GM12872 (cell line): Measurements from ENCODE around the gene PTGER1.
A peak's percentile ranks its signal among the peaks of the same experiment; 100 is the strongest.

ENCODE experiments used
- TF ChIP-seq, protein P1 (sequence below): IDR thresholded peaks from 3 replicates; pipeline ENCODE4 v1.5.1; 2011; ENCODE audit warnings: low read depth, mild to moderate bottlenecking, low read length, moderate library complexity; ENCODE audit not compliant: insufficient read depth

PTGER1 gene

DNA sequence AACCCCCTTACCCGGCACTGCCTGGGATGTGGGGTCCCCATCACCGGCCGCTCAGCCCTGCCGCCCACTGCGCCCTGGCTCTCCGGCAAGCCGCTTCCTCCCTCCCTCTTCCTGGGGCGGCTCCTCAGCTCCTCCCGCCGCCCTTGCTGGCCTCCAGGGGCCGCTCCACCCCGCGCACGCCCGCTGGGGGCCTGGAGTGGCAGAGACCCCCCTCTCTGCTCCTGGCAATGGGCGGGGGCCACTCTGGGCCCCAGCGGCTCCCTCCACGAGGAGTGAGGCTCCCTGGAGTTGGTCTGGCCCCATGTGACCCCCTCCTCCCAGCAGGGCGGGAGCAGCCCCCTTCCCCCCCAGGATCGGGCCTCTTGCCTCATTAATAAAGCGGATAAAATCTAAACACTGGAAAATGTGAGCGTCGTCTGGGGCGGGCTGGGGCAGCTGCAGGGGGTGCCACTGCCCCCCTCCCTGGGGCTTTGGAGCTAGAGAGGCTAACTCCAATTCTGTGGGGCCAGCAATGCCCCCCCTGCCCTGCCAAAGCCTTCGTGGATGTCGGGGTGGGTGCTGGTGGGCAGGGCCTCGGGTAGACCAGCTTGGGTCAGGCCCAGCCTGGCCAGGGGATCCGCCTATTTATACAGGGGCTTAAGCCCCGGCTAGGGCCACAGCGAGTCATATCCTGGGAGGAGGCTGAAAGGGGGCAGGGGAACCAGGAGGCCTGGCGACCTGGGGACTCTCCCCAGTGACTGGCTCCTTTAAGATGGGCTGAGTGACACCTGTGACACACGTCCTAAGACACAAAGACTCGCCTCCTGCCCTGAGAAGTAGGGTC lies at the start of gene PTGER1:
Gene PTGER1, minus strand, starts transcription at position 104 of the 823 bp plus-strand sequence. CDS start 1,034 bp downstream, outside the sequence.
- TF ChIP-seq, protein P1, sequence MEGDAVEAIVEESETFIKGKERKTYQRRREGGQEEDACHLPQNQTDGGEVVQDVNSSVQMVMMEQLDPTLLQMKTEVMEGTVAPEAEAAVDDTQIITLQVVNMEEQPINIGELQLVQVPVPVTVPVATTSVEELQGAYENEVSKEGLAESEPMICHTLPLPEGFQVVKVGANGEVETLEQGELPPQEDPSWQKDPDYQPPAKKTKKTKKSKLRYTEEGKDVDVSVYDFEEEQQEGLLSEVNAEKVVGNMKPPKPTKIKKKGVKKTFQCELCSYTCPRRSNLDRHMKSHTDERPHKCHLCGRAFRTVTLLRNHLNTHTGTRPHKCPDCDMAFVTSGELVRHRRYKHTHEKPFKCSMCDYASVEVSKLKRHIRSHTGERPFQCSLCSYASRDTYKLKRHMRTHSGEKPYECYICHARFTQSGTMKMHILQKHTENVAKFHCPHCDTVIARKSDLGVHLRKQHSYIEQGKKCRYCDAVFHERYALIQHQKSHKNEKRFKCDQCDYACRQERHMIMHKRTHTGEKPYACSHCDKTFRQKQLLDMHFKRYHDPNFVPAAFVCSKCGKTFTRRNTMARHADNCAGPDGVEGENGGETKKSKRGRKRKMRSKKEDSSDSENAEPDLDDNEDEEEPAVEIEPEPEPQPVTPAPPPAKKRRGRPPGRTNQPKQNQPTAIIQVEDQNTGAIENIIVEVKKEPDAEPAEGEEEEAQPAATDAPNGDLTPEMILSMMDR = peak; percentile 30; the same call in 1 of the 3 replicates

- TF ChIP-seq, protein P1 = no peak
Observed at GRCh38 chr19:14520543-14520942, 45.4 kb upstream of the PTGER1 start.

GRCh38 chr19:14519860-14520407 lies 44.8 kb upstream of the PTGER1 start:
- TF ChIP-seq, protein P1 = no peak

DNA sequence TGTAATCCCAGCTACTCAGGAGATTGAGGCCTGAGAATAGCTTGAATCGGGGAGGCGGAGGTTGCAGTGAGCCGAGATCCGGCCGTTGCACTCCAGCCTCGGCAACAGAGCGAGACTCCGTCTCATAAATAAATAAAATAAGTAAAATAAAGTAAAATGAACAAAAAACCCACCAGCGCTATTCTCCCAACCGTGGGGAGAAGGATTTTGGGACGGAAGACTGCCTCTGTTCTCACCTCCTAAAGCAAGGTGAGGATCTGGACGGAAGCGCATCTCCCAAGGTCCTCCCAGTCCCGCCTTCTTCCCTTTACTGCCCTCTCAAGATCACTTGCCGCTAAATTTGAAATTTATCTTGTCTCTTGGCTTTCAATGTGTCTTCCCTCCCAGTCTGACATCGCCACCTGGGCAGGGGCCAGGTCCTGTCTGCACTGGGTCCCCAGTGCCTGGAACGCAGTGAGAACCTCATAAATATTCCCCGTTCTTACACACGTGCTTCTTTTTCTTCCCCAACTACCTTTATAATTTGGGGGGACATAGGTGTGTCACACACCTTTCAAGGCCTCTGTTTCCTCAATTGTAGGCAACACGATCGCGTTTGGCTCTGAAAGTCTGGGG lies 44.2 kb upstream of the PTGER1 start:
- TF ChIP-seq, protein P1 = no peak

GRCh38 chr19:14517840-14518505 lies 42.8 kb upstream of the PTGER1 start, which contains the start of gene DNAJB1:
DNAJB1 (minus strand) TSS chr19:14518397; CDS start chr19:14518349, 48 bp downstream.
- TF ChIP-seq, protein P1 = no peak

- TF ChIP-seq, protein P1 = no peak
Observed at GRCh38 chr19:14517446-14517839, 42.3 kb upstream of the PTGER1 start.

GRCh38 chr19:14516746-14517438 lies 41.7 kb upstream of the PTGER1 start:
- TF ChIP-seq, protein P1 = no peak
